MM.1S (cell line): Measurements from ENCODE around the gene PTPRB.

Experiments used
- CTCF ChIP-seq: fragments of 300-600 bp; sonication (generic); IDR thresholded peaks from 2 replicates; pipeline ENCODE4 v1.5.1; 2016; ENCODE audit warnings: antibody characterized with exemption, low read length, mixed read lengths
- EZH2 ChIP-seq: fragments of 300-600 bp; sonication (generic); optimal IDR thresholded peaks from 2 replicates; pipeline ENCODE3; 2017; ENCODE audit warnings: low read depth, mild to moderate bottlenecking, antibody characterized with exemption, low read length, mixed read lengths

- no peak for TF ChIP-seq EZH2
- no peak for TF ChIP-seq CTCF
These were observed 46.7 kb upstream of the PTPRB start for GRCh38 chr12:70683976-70684375.
